Osteoblast (primary cell): ENCODE measurements around the gene STH. TPM values are rescaled to one million over a fixed set of nuclear protein-coding genes. Genes with fewer than 3 reads are reported as not detected.

Source experiments
- DNase-seq: peaks from one replicate; pipeline ENCODE4 v3.0.0; 2011; ENCODE audit warnings: low spot score, mixed read lengths; ENCODE audit not compliant: insufficient read length; ENCODE audit errors: missing footprints
- H2AFZ ChIP-seq: 2 replicates; pipeline ENCODE4 v1.6.0; 2011; ENCODE audit warnings: mild to moderate bottlenecking, low read length
- H3K27ac ChIP-seq: 2 replicates; pipeline ENCODE4 v1.5.1; 2011; ENCODE audit warnings: mild to moderate bottlenecking, low read depth, low read length, moderate library complexity
- H3K27me3 ChIP-seq: 2 replicates; pipeline ENCODE4 v1.6.0; 2012; ENCODE audit warnings: mild to moderate bottlenecking, control low read depth, inconsistent platforms, low read length, moderate library complexity; ENCODE audit not compliant: insufficient read depth
- H3K36me3 ChIP-seq: 2 replicates; pipeline ENCODE4 v1.5.1; 2011; ENCODE audit warnings: mild to moderate bottlenecking, low read length, control low read depth, moderate library complexity; ENCODE audit not compliant: insufficient read depth
- H3K4me1 ChIP-seq: 2 replicates; pipeline ENCODE4 v1.5.1; 2011; ENCODE audit warnings: mild to moderate bottlenecking, low read length, control low read depth, moderate library complexity; ENCODE audit not compliant: insufficient read depth
- H3K4me2 ChIP-seq: 2 replicates; pipeline ENCODE4 v1.6.0; 2011; ENCODE audit warnings: mild to moderate bottlenecking, low read length; ENCODE audit not compliant: insufficient read depth
- H3K4me3 ChIP-seq: fragments of 200-600 bp; sonication (generic); 3 replicates; pipeline ENCODE4 v1.5.1; 2012; ENCODE audit warnings: mild to moderate bottlenecking, low read length, inconsistent platforms; ENCODE audit not compliant: insufficient read depth
- H3K79me2 ChIP-seq: 2 replicates; pipeline ENCODE4 v1.6.0; 2012; ENCODE audit warnings: mild to moderate bottlenecking, low read length, control low read depth, inconsistent platforms; ENCODE audit not compliant: insufficient read depth
- H3K9me3 ChIP-seq: 2 replicates; pipeline ENCODE4 v1.5.1; 2011; ENCODE audit warnings: low read depth, low read length, control low read depth
- H4K20me1 ChIP-seq: 2 replicates; pipeline ENCODE4 v1.6.0; 2012; ENCODE audit warnings: mild to moderate bottlenecking, low read length, control low read depth; ENCODE audit not compliant: insufficient read depth
- CTCF ChIP-seq: IDR thresholded peaks from 2 replicates; pipeline ENCODE4 v1.5.1; 2011; ENCODE audit warnings: mild to moderate bottlenecking, low read depth, low read length, moderate library complexity; ENCODE audit errors: extremely low read depth
- total RNA-seq: library from RNA; depleted of rRNA; stranded (reverse); fragments of >200 nt; gene quantifications from 2 replicates; pipeline ENCODE4 v1.2.3, GENCODE V29; 2012

STH gene
- total RNA-seq, 1 donor: not detected

GRCh38 chr17:46029627-46030026 lies 30.6 kb downstream of the STH start:
- no peaks in the 10 kb centered on the region for H3K9me3 ChIP-seq
- H3K4me2 ChIP-seq: no peak overlapping the region
- H4K20me1 ChIP-seq: peaks cover 5% of the 10 kb centered on the region
- DNase-seq: no peak
- no peaks in the 10 kb centered on the region for H3K4me1 ChIP-seq
- TF ChIP-seq CTCF: no peak
- no peak overlapping the region for H2AFZ ChIP-seq
- H3K79me2 ChIP-seq: no peaks in the 10 kb centered on the region
- H3K36me3 ChIP-seq: peaks cover 62% of the 10 kb centered on the region
- no peaks in the 10 kb centered on the region for H3K27me3 ChIP-seq
- no peak overlapping the region for H3K4me3 ChIP-seq
- no peak overlapping the region for H3K27ac ChIP-seq

- peaks cover 74% of the 10 kb centered on the region for H3K36me3 ChIP-seq
- no peak for TF ChIP-seq CTCF
Observed at GRCh38 chr17:46030752-46031151, 31.7 kb downstream of the STH start.

GRCh38 chr17:46031440-46031839 lies 32.4 kb downstream of the STH start:
- Histone ChIP-seq H3K4me1 (no peaks in the 10 kb centered on the region), H3K4me3 (no peak overlapping the region), H3K9me3 (no peaks in the 10 kb centered on the region), H3K4me2 (no peak overlapping the region), H2AFZ (no peak overlapping the region), H3K36me3 (peaks cover 79% of the 10 kb centered on the region), H3K27me3 (no peaks in the 10 kb centered on the region), H4K20me1 (peaks cover 5% of the 10 kb centered on the region), H3K79me2 (no peaks in the 10 kb centered on the region), H3K27ac (no peak overlapping the region)
- TF ChIP-seq CTCF: no peak
- no peak for DNase-seq

More at GRCh38 chr17:46030752-46031151, 31.7 kb downstream of the STH start:
- no peak overlapping the region for H2AFZ ChIP-seq
- H4K20me1 ChIP-seq: peaks cover 5% of the 10 kb centered on the region
- H3K4me2 ChIP-seq: no peak overlapping the region
- H3K4me1 ChIP-seq: no peaks in the 10 kb centered on the region
- no peaks in the 10 kb centered on the region for H3K79me2 ChIP-seq
- no peaks in the 10 kb centered on the region for H3K9me3 ChIP-seq
- H3K4me3 ChIP-seq: no peak overlapping the region
- no peak overlapping the region for H3K27ac ChIP-seq
- H3K27me3 ChIP-seq: no peaks in the 10 kb centered on the region
- DNase-seq: no peak

- DNase-seq: no peak
- Histone ChIP-seq H2AFZ (no peak overlapping the region), H4K20me1 (peaks cover 5% of the 10 kb centered on the region), H3K9me3 (no peaks in the 10 kb centered on the region), H3K36me3 (peaks cover 82% of the 10 kb centered on the region), H3K27ac (no peak overlapping the region), H3K4me1 (no peaks in the 10 kb centered on the region), H3K27me3 (no peaks in the 10 kb centered on the region), H3K4me3 (no peak overlapping the region), H3K4me2 (no peak overlapping the region), H3K79me2 (no peaks in the 10 kb centered on the region)
- TF ChIP-seq CTCF: no peak
Observed at GRCh38 chr17:46031920-46032319, 32.9 kb downstream of the STH start.
